ENCODE results near the gene SCYL2. TPM values are rescaled to one million over a fixed set of nuclear protein-coding genes. Genes with fewer than 3 reads are reported as not detected.

SCYL2 gene
- total RNA-seq, 1 donor from 2014 or later: 68.7 TPM

DNA sequence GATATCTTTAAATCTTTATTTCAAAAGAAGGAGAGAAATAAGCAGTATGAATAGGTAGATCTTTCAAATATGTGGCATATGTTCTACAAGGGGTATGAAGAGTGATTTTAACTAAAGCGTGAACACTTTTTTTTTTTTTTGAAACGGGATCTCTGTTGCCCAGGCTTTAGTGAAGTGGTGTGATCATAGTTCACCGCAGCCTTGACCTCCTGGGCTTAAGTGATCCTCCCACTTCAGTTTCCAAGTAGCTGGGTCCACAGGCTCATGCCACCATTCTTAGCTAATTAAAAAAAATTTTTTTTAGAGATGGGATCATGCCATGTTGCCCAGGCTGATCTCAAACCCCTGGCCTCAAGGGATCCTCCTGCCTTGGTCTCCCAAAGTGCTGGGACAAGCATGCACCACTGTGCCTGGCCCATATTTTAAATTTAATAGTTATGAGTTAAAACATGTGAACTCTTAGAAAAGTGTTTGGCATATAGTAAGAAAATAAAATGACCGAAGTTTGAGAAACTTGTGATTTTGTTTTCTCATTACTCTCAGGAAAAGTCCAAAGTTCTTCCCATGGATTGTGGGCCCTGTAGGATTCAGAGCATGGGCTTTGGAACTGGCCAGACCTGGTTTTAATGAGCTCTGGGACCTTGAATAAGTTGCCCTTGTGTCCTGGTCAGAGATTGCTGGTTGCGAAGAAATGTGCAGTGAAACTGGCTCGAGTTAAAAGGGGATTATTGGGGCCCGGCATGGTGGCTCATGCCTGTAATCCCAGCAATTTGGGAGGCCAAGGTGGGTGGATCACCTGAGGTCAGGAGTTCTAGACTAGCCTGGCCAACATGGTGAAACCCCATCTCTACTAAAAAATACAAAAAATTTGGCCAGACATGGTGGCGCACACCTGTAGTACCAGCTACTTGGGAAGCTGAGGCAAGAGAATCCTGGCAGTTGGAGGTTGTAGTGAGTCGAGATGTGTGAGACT, 116.9 kb downstream of the SCYL2 start:
- Mint-ChIP-seq H3K27me3 (ENCODE audit: low read depth, unreplicated experiment) (peaks cover 2% of the 10 kb centered on the region), H3K4me3 (ENCODE audit: unreplicated experiment) (no peak overlapping the region), H3K4me1 (ENCODE audit: low read depth, unreplicated experiment) (no peaks in the 10 kb centered on the region), H3K9me3 (ENCODE audit: unreplicated experiment) (no peaks in the 10 kb centered on the region), H3K27ac (ENCODE audit: unreplicated experiment) (no peak overlapping the region), H3K36me3 (ENCODE audit: low read depth, unreplicated experiment) (no peaks in the 10 kb centered on the region)
- no peak for FAIRE-seq
- Histone ChIP-seq H3K9me3 (ENCODE audit: insufficient read depth, low read depth, low read length) (no peaks in the 10 kb centered on the region), H3K9ac (ENCODE audit: low read length) (no peak overlapping the region), H3K36me3 (ENCODE audit: insufficient read depth, low read length) (no peaks in the 10 kb centered on the region), H3K4me2 (ENCODE audit: low read length) (no peak overlapping the region), H3K4me3 (ENCODE audit: insufficient read depth, low read depth, low read length) (no peak overlapping the region), H3K27me3 (ENCODE audit: insufficient read depth, low read length) (no peaks in the 10 kb centered on the region), H4K20me1 (ENCODE audit: insufficient read depth, low read length) (no peaks in the 10 kb centered on the region), H3K4me1 (ENCODE audit: insufficient read depth, low read length) (no peaks in the 10 kb centered on the region), H3K79me2 (ENCODE audit: insufficient read depth, low read length) (no peaks in the 10 kb centered on the region), H2AFZ (ENCODE audit: low read depth, low read length) (no peak overlapping the region), H3K27ac (ENCODE audit: low read depth, low read length) (no peak overlapping the region)
- TF ChIP-seq, protein P1, sequence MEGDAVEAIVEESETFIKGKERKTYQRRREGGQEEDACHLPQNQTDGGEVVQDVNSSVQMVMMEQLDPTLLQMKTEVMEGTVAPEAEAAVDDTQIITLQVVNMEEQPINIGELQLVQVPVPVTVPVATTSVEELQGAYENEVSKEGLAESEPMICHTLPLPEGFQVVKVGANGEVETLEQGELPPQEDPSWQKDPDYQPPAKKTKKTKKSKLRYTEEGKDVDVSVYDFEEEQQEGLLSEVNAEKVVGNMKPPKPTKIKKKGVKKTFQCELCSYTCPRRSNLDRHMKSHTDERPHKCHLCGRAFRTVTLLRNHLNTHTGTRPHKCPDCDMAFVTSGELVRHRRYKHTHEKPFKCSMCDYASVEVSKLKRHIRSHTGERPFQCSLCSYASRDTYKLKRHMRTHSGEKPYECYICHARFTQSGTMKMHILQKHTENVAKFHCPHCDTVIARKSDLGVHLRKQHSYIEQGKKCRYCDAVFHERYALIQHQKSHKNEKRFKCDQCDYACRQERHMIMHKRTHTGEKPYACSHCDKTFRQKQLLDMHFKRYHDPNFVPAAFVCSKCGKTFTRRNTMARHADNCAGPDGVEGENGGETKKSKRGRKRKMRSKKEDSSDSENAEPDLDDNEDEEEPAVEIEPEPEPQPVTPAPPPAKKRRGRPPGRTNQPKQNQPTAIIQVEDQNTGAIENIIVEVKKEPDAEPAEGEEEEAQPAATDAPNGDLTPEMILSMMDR (IDR thresholded peaks at IDR 0.05; ENCODE audit: insufficient read depth, low read depth, low read length): no peak
- no peak for TF ChIP-seq EZH2 (IDR thresholded peaks at IDR 0.05; ENCODE audit: insufficient read depth, low read length)
- DNase-seq (ENCODE audit: low read depth): no peak

DNA sequence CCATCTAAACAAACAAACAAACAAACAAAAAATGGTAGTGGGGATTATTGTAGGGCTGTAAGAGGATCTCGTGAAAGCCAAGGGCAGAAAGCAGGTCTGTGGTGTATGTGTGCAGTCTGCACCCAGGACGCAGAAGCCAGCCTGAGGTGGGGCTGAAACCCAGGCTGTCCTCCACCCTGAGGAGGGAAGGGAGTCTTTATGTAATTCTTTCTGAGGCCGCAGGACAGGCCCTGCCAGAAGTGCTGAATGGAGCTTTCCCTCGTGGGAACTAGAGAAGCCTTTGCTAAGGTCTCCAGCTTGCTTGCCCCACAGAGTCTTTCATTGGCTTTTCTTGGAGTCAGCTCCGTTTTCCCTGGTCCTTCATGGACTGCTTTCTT, 117.6 kb downstream of the SCYL2 start:
- no peak overlapping the region for H3K27ac Mint-ChIP-seq (ENCODE audit: unreplicated experiment)
- H3K4me3 Mint-ChIP-seq (ENCODE audit: unreplicated experiment): no peak overlapping the region
- Histone ChIP-seq H3K36me3 (ENCODE audit: insufficient read depth, low read length) (no peaks in the 10 kb centered on the region), H3K9me3 (ENCODE audit: insufficient read depth, low read depth, low read length) (no peaks in the 10 kb centered on the region), H3K4me2 (ENCODE audit: low read length) (no peak overlapping the region), H4K20me1 (ENCODE audit: insufficient read depth, low read length) (no peaks in the 10 kb centered on the region), H3K27ac (ENCODE audit: low read depth, low read length) (no peak overlapping the region), H3K27me3 (ENCODE audit: insufficient read depth, low read length) (no peaks in the 10 kb centered on the region), H3K4me1 (ENCODE audit: insufficient read depth, low read length) (no peaks in the 10 kb centered on the region), H3K79me2 (ENCODE audit: insufficient read depth, low read length) (no peaks in the 10 kb centered on the region), H3K4me3 (ENCODE audit: insufficient read depth, low read depth, low read length) (no peak overlapping the region), H3K9ac (ENCODE audit: low read length) (no peak overlapping the region), H2AFZ (ENCODE audit: low read depth, low read length) (no peak overlapping the region)
- TF ChIP-seq, protein P1 (IDR thresholded peaks at IDR 0.05; ENCODE audit: insufficient read depth, low read depth, low read length): no peak
- no peak for TF ChIP-seq EZH2 (IDR thresholded peaks at IDR 0.05; ENCODE audit: insufficient read depth, low read length)
- DNase-seq (ENCODE audit: low read depth) (no peak), FAIRE-seq (no peak)
- no peaks in the 10 kb centered on the region for H3K4me1 Mint-ChIP-seq (ENCODE audit: low read depth, unreplicated experiment)
- H3K36me3 Mint-ChIP-seq (ENCODE audit: low read depth, unreplicated experiment): no peaks in the 10 kb centered on the region
- no peaks in the 10 kb centered on the region for H3K9me3 Mint-ChIP-seq (ENCODE audit: unreplicated experiment)
- peaks cover 2% of the 10 kb centered on the region for H3K27me3 Mint-ChIP-seq (ENCODE audit: low read depth, unreplicated experiment)

DNA sequence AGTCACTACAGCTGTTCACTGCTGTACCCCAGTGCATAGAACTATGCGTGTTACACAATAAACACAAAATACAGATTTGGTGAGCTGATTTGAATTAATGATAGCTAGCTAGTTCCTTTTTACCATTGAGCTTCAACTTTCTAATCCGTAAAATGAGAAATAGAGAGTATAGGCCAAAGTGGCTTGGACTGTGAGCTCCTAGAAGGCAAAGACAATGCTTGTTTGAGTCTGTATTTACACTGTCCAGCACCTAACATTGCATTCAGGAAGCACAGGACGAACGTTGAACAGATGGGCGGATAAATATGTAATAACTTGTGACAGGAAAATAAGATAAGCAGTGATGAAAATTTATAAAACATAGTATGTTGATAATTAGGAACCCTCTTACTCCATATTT, 121.4 kb downstream of the SCYL2 start:
- Histone ChIP-seq H4K20me1 (ENCODE audit: insufficient read depth, low read length) (no peaks in the 10 kb centered on the region), H3K27ac (ENCODE audit: low read depth, low read length) (no peak overlapping the region), H2AFZ (ENCODE audit: low read depth, low read length) (no peak overlapping the region), H3K36me3 (ENCODE audit: insufficient read depth, low read length) (no peaks in the 10 kb centered on the region), H3K9me3 (ENCODE audit: insufficient read depth, low read depth, low read length) (no peaks in the 10 kb centered on the region), H3K9ac (ENCODE audit: low read length) (no peak overlapping the region), H3K4me3 (ENCODE audit: insufficient read depth, low read depth, low read length) (no peak overlapping the region), H3K4me2 (ENCODE audit: low read length) (no peak overlapping the region), H3K79me2 (ENCODE audit: insufficient read depth, low read length) (no peaks in the 10 kb centered on the region), H3K27me3 (ENCODE audit: insufficient read depth, low read length) (no peaks in the 10 kb centered on the region), H3K4me1 (ENCODE audit: insufficient read depth, low read length) (no peaks in the 10 kb centered on the region)
- Mint-ChIP-seq H3K4me1 (ENCODE audit: low read depth, unreplicated experiment) (no peaks in the 10 kb centered on the region), H3K36me3 (ENCODE audit: low read depth, unreplicated experiment) (no peaks in the 10 kb centered on the region), H3K4me3 (ENCODE audit: unreplicated experiment) (no peak overlapping the region), H3K9me3 (ENCODE audit: unreplicated experiment) (no peaks in the 10 kb centered on the region), H3K27me3 (ENCODE audit: low read depth, unreplicated experiment) (peaks cover 2% of the 10 kb centered on the region), H3K27ac (ENCODE audit: unreplicated experiment) (no peak overlapping the region)
- FAIRE-seq (no peak), DNase-seq (ENCODE audit: low read depth) (no peak)
- TF ChIP-seq EZH2 (IDR thresholded peaks at IDR 0.05; ENCODE audit: insufficient read depth, low read length): no peak
- TF ChIP-seq, protein P1 (IDR thresholded peaks at IDR 0.05; ENCODE audit: insufficient read depth, low read depth, low read length): no peak

All from astrocyte (in vitro differentiated cells and primary cell).